ENCODE results near the gene HSPA12B.

The HSPA12B gene

GRCh38 chr20:3797592-3798372 is 65.3 kb downstream of the HSPA12B start:
- TF ChIP-seq, protein P1, sequence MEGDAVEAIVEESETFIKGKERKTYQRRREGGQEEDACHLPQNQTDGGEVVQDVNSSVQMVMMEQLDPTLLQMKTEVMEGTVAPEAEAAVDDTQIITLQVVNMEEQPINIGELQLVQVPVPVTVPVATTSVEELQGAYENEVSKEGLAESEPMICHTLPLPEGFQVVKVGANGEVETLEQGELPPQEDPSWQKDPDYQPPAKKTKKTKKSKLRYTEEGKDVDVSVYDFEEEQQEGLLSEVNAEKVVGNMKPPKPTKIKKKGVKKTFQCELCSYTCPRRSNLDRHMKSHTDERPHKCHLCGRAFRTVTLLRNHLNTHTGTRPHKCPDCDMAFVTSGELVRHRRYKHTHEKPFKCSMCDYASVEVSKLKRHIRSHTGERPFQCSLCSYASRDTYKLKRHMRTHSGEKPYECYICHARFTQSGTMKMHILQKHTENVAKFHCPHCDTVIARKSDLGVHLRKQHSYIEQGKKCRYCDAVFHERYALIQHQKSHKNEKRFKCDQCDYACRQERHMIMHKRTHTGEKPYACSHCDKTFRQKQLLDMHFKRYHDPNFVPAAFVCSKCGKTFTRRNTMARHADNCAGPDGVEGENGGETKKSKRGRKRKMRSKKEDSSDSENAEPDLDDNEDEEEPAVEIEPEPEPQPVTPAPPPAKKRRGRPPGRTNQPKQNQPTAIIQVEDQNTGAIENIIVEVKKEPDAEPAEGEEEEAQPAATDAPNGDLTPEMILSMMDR (IDR thresholded peaks at IDR 0.05; ENCODE audit: low read depth, low read length, missing control alignments), result no peak
- H3K4me3 ChIP-seq (ENCODE audit: low read depth, low read length), result peak overlapping the region; percentile 58
- no peak for DNase-seq (ENCODE audit: low read depth)
- in situ Hi-C loops (cut with HindIII; ENCODE audit: low sequenced_read_pairs), result no loop called here

GRCh38 chr20:3798373-3798768 is 65.9 kb downstream of the HSPA12B start:
- in situ Hi-C loops (cut with HindIII; ENCODE audit: low sequenced_read_pairs), result no loop called here
- peak overlapping the region; percentile 58 for H3K4me3 ChIP-seq (ENCODE audit: low read depth, low read length)
- no peak for DNase-seq (ENCODE audit: low read depth)
- TF ChIP-seq, protein P1 (IDR thresholded peaks at IDR 0.05; ENCODE audit: low read depth, low read length, missing control alignments), result no peak

GRCh38 chr20:3798908-3799248 is 66.4 kb downstream of the HSPA12B start:
- in situ Hi-C loops (cut with HindIII; ENCODE audit: low sequenced_read_pairs), result no loop called here
- H3K4me3 ChIP-seq (ENCODE audit: low read depth, low read length), result no peak overlapping the region
- no peak for DNase-seq (ENCODE audit: low read depth)
- TF ChIP-seq, protein P1 (IDR thresholded peaks at IDR 0.05; ENCODE audit: low read depth, low read length, missing control alignments), result no peak

DNA sequence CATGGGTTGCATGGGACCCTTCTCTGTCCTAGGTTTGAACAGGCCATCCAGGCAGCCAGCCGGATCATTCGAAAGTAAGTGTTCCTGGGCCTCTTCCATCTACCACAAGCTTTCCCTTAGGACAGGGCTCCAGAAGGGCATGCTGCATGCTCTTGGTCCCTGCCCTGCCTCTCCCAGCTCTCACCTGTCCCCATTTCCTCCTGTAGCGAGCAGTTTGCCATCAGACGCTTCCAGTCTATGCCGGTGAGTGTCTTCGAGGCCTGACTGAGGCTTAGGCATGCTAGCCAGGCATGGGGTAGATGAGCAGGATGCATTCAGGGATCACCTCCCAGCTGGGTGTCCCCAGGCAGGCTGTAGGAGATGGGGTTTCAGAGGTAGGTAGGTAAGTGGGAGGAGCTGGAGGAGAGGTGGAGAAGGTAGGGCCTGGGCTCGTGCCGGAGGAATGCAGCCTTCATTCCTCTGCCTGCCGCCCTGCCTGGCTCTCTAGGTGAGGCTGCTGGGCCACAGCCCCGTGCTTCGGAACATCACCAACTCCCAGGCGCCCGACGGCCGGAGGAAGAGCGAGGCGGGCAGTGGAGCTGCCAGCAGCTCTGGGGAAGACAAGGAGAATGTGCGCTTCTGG is 67.9 kb downstream of the HSPA12B start:
- TF ChIP-seq, protein P1 (IDR thresholded peaks at IDR 0.05; ENCODE audit: low read depth, low read length, missing control alignments), result no peak
- in situ Hi-C loops (cut with HindIII; ENCODE audit: low sequenced_read_pairs), result no loop called here

DNA sequence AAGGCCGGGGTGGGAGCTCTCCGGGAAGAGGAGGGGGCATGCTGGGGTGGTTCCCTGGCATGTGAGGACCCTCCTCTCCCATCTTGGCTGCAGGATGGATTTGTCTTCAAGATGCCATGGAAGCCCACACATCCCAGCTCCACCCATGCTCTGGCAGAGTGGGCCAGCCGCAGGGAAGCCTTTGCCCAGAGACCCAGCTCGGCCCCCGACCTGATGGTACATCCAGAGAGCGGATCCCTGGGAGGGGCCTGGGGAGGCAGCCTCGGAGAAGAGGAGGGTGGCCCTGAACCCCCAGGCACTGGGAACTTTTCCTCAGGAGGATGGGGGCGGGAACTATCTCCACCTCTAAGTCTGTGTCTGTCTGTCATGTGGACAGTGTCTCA is 68.4 kb downstream of the HSPA12B start:
- TF ChIP-seq, protein P1 (IDR thresholded peaks at IDR 0.05; ENCODE audit: low read depth, low read length, missing control alignments), result no peak
- no peak for DNase-seq (ENCODE audit: low read depth)
- no peak overlapping the region for H3K4me3 ChIP-seq (ENCODE audit: low read depth, low read length)
- in situ Hi-C loops (cut with HindIII; ENCODE audit: low sequenced_read_pairs), result no loop called here

More for the DNA sequence above, 67.9 kb downstream of the HSPA12B start:
- DNase-seq (ENCODE audit: low read depth), result no peak
- H3K4me3 ChIP-seq (ENCODE audit: low read depth, low read length), result no peak overlapping the region

GRCh38 chr20:3801299-3801698 is 68.8 kb downstream of the HSPA12B start:
- H3K4me3 ChIP-seq (ENCODE audit: low read depth, low read length), result no peak overlapping the region
- DNase-seq (ENCODE audit: low read depth), result no peak
- in situ Hi-C loops (cut with HindIII; ENCODE audit: low sequenced_read_pairs), result no loop called here
- TF ChIP-seq, protein P1 (IDR thresholded peaks at IDR 0.05; ENCODE audit: low read depth, low read length, missing control alignments), result no peak

Measured in astrocyte of the cerebellum (primary cell).